ENCODE data around the gene ESRRA. TPM values are rescaled to one million over a fixed set of nuclear protein-coding genes. Genes with fewer than 3 reads are reported as not detected.

ESRRA gene
- total and polyA plus RNA-seq, 2 of the 13 experiments (the other 11 are each of a cell fraction or from before 2014, with no cell fraction given) = 18.1 to 36.3 TPM

GRCh38 chr11:64327993-64328392 is 22.7 kb downstream of the ESRRA start (continued):
- TF ChIP-seq PHF5A (CRISPR knock-in tag; IDR thresholded peaks at IDR 0.05; ENCODE audit: low read depth, unreplicated experiment) = no peak
- TF ChIP-seq, protein P1, sequence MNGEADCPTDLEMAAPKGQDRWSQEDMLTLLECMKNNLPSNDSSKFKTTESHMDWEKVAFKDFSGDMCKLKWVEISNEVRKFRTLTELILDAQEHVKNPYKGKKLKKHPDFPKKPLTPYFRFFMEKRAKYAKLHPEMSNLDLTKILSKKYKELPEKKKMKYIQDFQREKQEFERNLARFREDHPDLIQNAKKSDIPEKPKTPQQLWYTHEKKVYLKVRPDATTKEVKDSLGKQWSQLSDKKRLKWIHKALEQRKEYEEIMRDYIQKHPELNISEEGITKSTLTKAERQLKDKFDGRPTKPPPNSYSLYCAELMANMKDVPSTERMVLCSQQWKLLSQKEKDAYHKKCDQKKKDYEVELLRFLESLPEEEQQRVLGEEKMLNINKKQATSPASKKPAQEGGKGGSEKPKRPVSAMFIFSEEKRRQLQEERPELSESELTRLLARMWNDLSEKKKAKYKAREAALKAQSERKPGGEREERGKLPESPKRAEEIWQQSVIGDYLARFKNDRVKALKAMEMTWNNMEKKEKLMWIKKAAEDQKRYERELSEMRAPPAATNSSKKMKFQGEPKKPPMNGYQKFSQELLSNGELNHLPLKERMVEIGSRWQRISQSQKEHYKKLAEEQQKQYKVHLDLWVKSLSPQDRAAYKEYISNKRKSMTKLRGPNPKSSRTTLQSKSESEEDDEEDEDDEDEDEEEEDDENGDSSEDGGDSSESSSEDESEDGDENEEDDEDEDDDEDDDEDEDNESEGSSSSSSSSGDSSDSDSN (CRISPR knock-in tag; IDR thresholded peaks at IDR 0.05) = no peak
- TF ChIP-seq BRF2 (CRISPR knock-in tag; IDR thresholded peaks at IDR 0.05) = no peak

DNA sequence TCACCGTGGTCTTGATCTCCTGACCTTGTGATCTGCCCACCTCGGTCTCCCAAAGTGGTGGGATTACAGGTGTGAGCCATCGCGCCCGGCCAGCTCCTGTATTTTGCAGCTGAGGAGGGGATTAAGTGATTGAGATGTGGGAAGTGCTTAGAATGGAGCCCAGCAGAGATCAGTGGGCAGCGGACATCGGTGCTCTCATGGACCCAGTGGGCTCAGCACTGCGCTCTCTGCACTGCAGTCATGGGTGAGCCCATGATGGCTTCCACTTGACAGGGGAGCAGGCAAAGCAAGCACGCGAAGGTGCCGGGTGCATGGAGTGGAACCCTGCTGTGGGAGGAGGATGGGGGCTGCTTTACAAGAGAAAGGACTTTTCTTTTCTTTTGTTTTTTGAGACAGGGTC is 25.6 kb downstream of the ESRRA start:
- intact Hi-C loops (cut with micrococcal nuclease; ENCODE audit: unreplicated experiment) = no loop called here
- no peak for DNase-seq (ENCODE audit: low spot score)
- BruUV-seq (replicated peaks) = no TSS peak
- TF ChIP-seq RFXANK (CRISPR knock-in tag; IDR thresholded peaks at IDR 0.05) = no peak
- TF ChIP-seq, protein P2, sequence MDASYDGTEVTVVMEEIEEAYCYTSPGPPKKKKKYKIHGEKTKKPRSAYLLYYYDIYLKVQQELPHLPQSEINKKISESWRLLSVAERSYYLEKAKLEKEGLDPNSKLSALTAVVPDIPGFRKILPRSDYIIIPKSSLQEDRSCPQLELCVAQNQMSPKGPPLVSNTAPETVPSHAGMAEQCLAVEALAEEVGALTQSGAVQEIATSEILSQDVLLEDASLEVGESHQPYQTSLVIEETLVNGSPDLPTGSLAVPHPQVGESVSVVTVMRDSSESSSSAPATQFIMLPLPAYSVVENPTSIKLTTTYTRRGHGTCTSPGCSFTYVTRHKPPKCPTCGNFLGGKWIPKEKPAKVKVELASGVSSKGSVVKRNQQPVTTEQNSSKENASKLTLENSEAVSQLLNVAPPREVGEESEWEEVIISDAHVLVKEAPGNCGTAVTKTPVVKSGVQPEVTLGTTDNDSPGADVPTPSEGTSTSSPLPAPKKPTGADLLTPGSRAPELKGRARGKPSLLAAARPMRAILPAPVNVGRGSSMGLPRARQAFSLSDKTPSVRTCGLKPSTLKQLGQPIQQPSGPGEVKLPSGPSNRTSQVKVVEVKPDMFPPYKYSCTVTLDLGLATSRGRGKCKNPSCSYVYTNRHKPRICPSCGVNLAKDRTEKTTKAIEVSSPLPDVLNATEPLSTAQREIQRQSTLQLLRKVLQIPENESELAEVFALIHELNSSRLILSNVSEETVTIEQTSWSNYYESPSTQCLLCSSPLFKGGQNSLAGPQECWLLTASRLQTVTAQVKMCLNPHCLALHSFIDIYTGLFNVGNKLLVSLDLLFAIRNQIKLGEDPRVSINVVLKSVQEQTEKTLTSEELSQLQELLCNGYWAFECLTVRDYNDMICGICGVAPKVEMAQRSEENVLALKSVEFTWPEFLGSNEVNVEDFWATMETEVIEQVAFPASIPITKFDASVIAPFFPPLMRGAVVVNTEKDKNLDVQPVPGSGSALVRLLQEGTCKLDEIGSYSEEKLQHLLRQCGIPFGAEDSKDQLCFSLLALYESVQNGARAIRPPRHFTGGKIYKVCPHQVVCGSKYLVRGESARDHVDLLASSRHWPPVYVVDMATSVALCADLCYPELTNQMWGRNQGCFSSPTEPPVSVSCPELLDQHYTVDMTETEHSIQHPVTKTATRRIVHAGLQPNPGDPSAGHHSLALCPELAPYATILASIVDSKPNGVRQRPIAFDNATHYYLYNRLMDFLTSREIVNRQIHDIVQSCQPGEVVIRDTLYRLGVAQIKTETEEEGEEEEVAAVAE (CRISPR knock-in tag; IDR thresholded peaks at IDR 0.05; ENCODE audit: borderline replicate concordance) = no peak
- TF ChIP-seq, protein P3, sequence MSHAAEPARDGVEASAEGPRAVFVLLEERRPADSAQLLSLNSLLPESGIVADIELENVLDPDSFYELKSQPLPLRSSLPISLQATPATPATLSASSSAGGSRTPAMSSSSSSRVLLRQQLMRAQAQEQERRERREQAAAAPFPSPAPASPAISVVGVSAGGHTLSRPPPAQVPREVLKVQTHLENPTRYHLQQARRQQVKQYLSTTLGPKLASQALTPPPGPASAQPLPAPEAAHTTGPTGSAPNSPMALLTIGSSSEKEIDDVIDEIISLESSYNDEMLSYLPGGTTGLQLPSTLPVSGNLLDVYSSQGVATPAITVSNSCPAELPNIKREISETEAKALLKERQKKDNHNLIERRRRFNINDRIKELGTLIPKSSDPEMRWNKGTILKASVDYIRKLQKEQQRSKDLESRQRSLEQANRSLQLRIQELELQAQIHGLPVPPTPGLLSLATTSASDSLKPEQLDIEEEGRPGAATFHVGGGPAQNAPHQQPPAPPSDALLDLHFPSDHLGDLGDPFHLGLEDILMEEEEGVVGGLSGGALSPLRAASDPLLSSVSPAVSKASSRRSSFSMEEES (CRISPR knock-in tag; IDR thresholded peaks at IDR 0.05) = no peak
- no peak for TF ChIP-seq ZNF232 (CRISPR knock-in tag; IDR thresholded peaks at IDR 0.05; ENCODE audit: borderline replicate concordance)
- TF ChIP-seq SKIL (CRISPR knock-in tag; IDR thresholded peaks at IDR 0.05; ENCODE audit: borderline replicate concordance) = no peak
- TF ChIP-seq KDM3A (CRISPR knock-in tag; IDR thresholded peaks at IDR 0.05; ENCODE audit: low read depth) = no peak
- no peak for TF ChIP-seq ZFP37 (CRISPR knock-in tag; IDR thresholded peaks at IDR 0.05; ENCODE audit: borderline replicate concordance)
- TF ChIP-seq ZNF350 (CRISPR knock-in tag; IDR thresholded peaks at IDR 0.05; ENCODE audit: borderline replicate concordance, low read depth) = no peak

More for the DNA sequence above, 25.6 kb downstream of the ESRRA start:
- ChIA-PET CTCF (ENCODE audit: low intra/inter-chr PET ratio, low total read pairs) (no interaction called here), POLR2A (interaction anchor here (0.8 to 1.9 kb wide), 6 partner anchors 12 to 126 kb away, joined by 4 to 33 read pairs (median 6); partner anchors contain the start of genes FKBP2, PRDX5 and TRMT112)
- Histone ChIP-seq H3K4me3 (replicated peaks in 1 of 3; ENCODE audit: insufficient read depth in 1 of 3, low read depth in 2 of 3, low read length in 3 of 3) (no peak overlapping the region), H3K4me1 (ENCODE audit: insufficient read depth, low read length) (peaks cover 27% of the 10 kb centered on the region), H3K36me3 (replicated peaks in 1 of 2; ENCODE audit: control insufficient read depth in 1 of 2, insufficient read depth in 2 of 2, low read length in 2 of 2) (no peaks in the 10 kb centered on the region), H4K20me1 (ENCODE audit: insufficient read depth, low read length) (no peaks in the 10 kb centered on the region), H3K4me2 (ENCODE audit: low read depth, low read length) (no peak overlapping the region), H3K9ac (ENCODE audit: insufficient read depth, low read depth, low read length) (no peak overlapping the region), H3K9me3 (ENCODE audit: low read length) (no peaks in the 10 kb centered on the region), H3K27me3 (ENCODE audit: control insufficient read depth in 1 of 2, insufficient read depth in 2 of 2, low read length in 2 of 2) (peaks cover 3 to 7% of the 10 kb centered on the region in 2 experiments; a peak in 3 of 5 replicates), H2AFZ (ENCODE audit: low read length) (no peak overlapping the region), H3K79me2 (ENCODE audit: insufficient read depth, low read length) (no peaks in the 10 kb centered on the region), H3K27ac (ENCODE audit: extremely low read length, insufficient read depth, low read length) (no peak overlapping the region)
- WGBS (ENCODE audit: low lambda C conversion rate) = 96% methylated on average over 11 of the region's 11 CpGs
- in situ Hi-C loops (cut with HindIII; ENCODE audit: extremely low pct_ligation_motif_present, low pct_unique_long_range_greater_than_20kb) = no loop called here
- FAIRE-seq = no peak
- ATAC-seq = no peak
